H9 (cell line): ENCODE data around the gene TRIP6. TPM values are rescaled to one million over a fixed set of nuclear protein-coding genes. Genes with fewer than 3 reads are reported as not detected.

Experiments
- DNase-seq: peaks from one replicate; pipeline ENCODE4 v3.0.0-alpha.2; 2017
- H2AFZ ChIP-seq: one replicate; pipeline ENCODE4 v1.6.1; 2013; ENCODE audit warnings: mild to moderate bottlenecking, low read length, control low read depth, moderate library complexity
- H2AK5ac ChIP-seq: 2 replicates; pipeline ENCODE4 v1.6.1; 2013; ENCODE audit warnings: low read length, control low read depth, mixed read lengths; ENCODE audit not compliant: insufficient read length
- H2BK120ac ChIP-seq: one replicate; pipeline ENCODE4 v1.6.1; 2013; ENCODE audit warnings: low read depth, mild to moderate bottlenecking, low read length, control low read depth, inconsistent platforms; ENCODE audit not compliant: poor library complexity, severe bottlenecking
- H2BK12ac ChIP-seq: 2 replicates; pipeline ENCODE4 v1.6.1; 2013; ENCODE audit warnings: low read length, control low read depth, mixed read lengths, low read depth; ENCODE audit not compliant: insufficient read length
- H2BK15ac ChIP-seq: 2 replicates; pipeline ENCODE4 v1.6.1; 2013; ENCODE audit warnings: low read depth, low read length, control low read depth
- H2BK20ac ChIP-seq: one replicate; pipeline ENCODE4 v1.6.1; 2013; ENCODE audit warnings: low read depth, mild to moderate bottlenecking, low read length, control low read depth, inconsistent platforms; ENCODE audit not compliant: poor library complexity, severe bottlenecking
- H2BK5ac ChIP-seq: 2 replicates; pipeline ENCODE4 v1.6.1; 2013; ENCODE audit warnings: low read length, control low read depth, mixed read lengths; ENCODE audit not compliant: insufficient read length
- H3K14ac ChIP-seq: 2 replicates; pipeline ENCODE4 v1.6.1; 2013; ENCODE audit warnings: low read length, control low read depth; ENCODE audit not compliant: insufficient read depth
- H3K18ac ChIP-seq: 2 replicates; pipeline ENCODE4 v1.6.1; 2013; ENCODE audit warnings: low read depth, mild to moderate bottlenecking, mixed read lengths, low read length, control low read depth; ENCODE audit not compliant: insufficient read length
- H3K23ac ChIP-seq: 2 replicates; pipeline ENCODE4 v1.6.1; 2013; ENCODE audit warnings: low read length, control low read depth, mixed read lengths, low read depth; ENCODE audit not compliant: insufficient read length
- H3K23me2 ChIP-seq: 2 replicates; pipeline ENCODE4 v1.6.1; 2013; ENCODE audit warnings: low read depth, mild to moderate bottlenecking, mixed read lengths, low read length, control low read depth; ENCODE audit not compliant: insufficient read length, poor library complexity, severe bottlenecking
- H3K27ac ChIP-seq: 2 replicates; pipeline ENCODE4 v1.5.1; 2013; ENCODE audit warnings: low read length, control low read depth, mixed read lengths, low read depth; ENCODE audit not compliant: insufficient read length
- H3K27me3 ChIP-seq: 2 replicates; pipeline ENCODE4 v1.6.1; 2013; ENCODE audit warnings: low read length, control low read depth, inconsistent platforms; ENCODE audit not compliant: insufficient read depth
- H3K4ac ChIP-seq: 2 replicates; pipeline ENCODE4 v1.6.1; 2013; ENCODE audit warnings: low read depth, mild to moderate bottlenecking, control low read depth, inconsistent platforms, low read length, moderate library complexity
- H3K4me1 ChIP-seq: 2 replicates; pipeline ENCODE4 v1.6.1; 2013; ENCODE audit warnings: low read length, control low read depth, inconsistent platforms; ENCODE audit not compliant: insufficient read depth
- H3K4me2 ChIP-seq: 2 replicates; pipeline ENCODE4 v1.6.1; 2013; ENCODE audit warnings: low read length, control low read depth, mixed read lengths; ENCODE audit not compliant: insufficient read length, insufficient read depth
- H3K56ac ChIP-seq: 2 replicates; pipeline ENCODE4 v1.6.1; 2013; ENCODE audit warnings: low read depth, mild to moderate bottlenecking, mixed read lengths, low read length, control low read depth; ENCODE audit not compliant: insufficient read length
- H3K79me1 ChIP-seq: 2 replicates; pipeline ENCODE4 v1.6.1; 2013; ENCODE audit warnings: low read depth, mild to moderate bottlenecking, moderate library complexity, low read length, control low read depth, inconsistent platforms; ENCODE audit not compliant: insufficient read depth, poor library complexity, severe bottlenecking
- H3K79me2 ChIP-seq: 2 replicates; pipeline ENCODE4 v1.6.1; 2013; ENCODE audit warnings: low read length, control low read depth, inconsistent platforms; ENCODE audit not compliant: insufficient read depth
- H3K9ac ChIP-seq: 2 replicates; pipeline ENCODE4 v1.6.1; 2013; ENCODE audit warnings: low read length, control low read depth, mixed read lengths; ENCODE audit not compliant: insufficient read length; ENCODE audit errors: extremely low read depth
- H3K9me3 ChIP-seq: one replicate; pipeline ENCODE4 v1.6.1; 2013; ENCODE audit warnings: low read depth, low read length, inconsistent platforms; ENCODE audit not compliant: control insufficient read depth
- H3T11ph ChIP-seq: one replicate; pipeline ENCODE4 v1.6.1; 2013; ENCODE audit warnings: mild to moderate bottlenecking, low read length, control low read depth, inconsistent platforms
- H4K20me1 ChIP-seq: one replicate; pipeline ENCODE4 v1.6.1; 2013; ENCODE audit not compliant: control insufficient read depth, insufficient read length, insufficient read depth
- H4K5ac ChIP-seq: 2 replicates; pipeline ENCODE4 v1.6.1; 2013; ENCODE audit warnings: low read depth, mild to moderate bottlenecking, mixed read lengths, low read length, control low read depth; ENCODE audit not compliant: insufficient read length
- H4K8ac ChIP-seq: replicated peaks from 2 replicates; pipeline ENCODE4 v1.6.1; 2013; ENCODE audit warnings: low read length, control low read depth, mixed read lengths, low read depth; ENCODE audit not compliant: insufficient read length
- H4K91ac ChIP-seq: 2 replicates; pipeline ENCODE4 v1.6.1; 2013; ENCODE audit warnings: low read depth, mild to moderate bottlenecking, moderate library complexity, mixed read lengths, low read length, control low read depth; ENCODE audit not compliant: insufficient read length
- H3K27ac Mint-ChIP-seq, 3 experiments: 2 replicates in 2 of 3; 3 replicates in 1 of 3; pipeline ENCODE4 v1.8.0; 2020 to 2021; ENCODE audit warnings: mixed read lengths in 3 of 3, mild to moderate bottlenecking in 1 of 3, moderate library complexity in 1 of 3
- H3K27me3 Mint-ChIP-seq: 2 replicates; pipeline ENCODE4 v1.8.0; 2021; ENCODE audit warnings: low read depth, mild to moderate bottlenecking, moderate library complexity, mixed read lengths
- H3K36me3 Mint-ChIP-seq, 3 experiments: 2 replicates in 2 of 3; 3 replicates in 1 of 3; pipeline ENCODE4 v1.8.0; 2020 to 2021; ENCODE audit warnings: low read depth in 3 of 3, mixed read lengths in 3 of 3; ENCODE audit not compliant: insufficient read depth in 1 of 3
- H3K4me1 Mint-ChIP-seq, 2 experiments: 2 replicates each; pipeline ENCODE4 v1.8.0; 2020; ENCODE audit warnings: mixed read lengths in 2 of 2
- H3K4me3 Mint-ChIP-seq, 2 experiments: 2 replicates in 1 of 2; 3 replicates in 1 of 2; pipeline ENCODE4 v1.8.0; 2020 to 2021; ENCODE audit warnings: mild to moderate bottlenecking in 2 of 2, mixed read lengths in 2 of 2, moderate library complexity in 1 of 2
- H3K9me3 Mint-ChIP-seq, 2 experiments: 2 replicates in 1 of 2; 3 replicates in 1 of 2; pipeline ENCODE4 v1.8.0; 2020; ENCODE audit warnings: mild to moderate bottlenecking in 2 of 2, mixed read lengths in 2 of 2, moderate library complexity in 1 of 2
- CTCF ChIP-seq: fragments of 200-600 bp; sonication (generic); conservative IDR thresholded peaks from 3 replicates; pipeline ENCODE4 v1.8.0; 2021; ENCODE audit warnings: antibody characterized with exemption, mild to moderate bottlenecking
- WGBS: extraction: QIAGEN DNeasy Blood & Tissue Kit; methylation state at CpG from one replicate; pipeline ENCODE4 v1.1.7; 2013; ENCODE audit warnings: missing lambda C conversion rate, low lambda C conversion rate, mixed read lengths; ENCODE audit not compliant: insufficient read length; ENCODE audit errors: extremely low coverage; 5-methylcytosine and 5-hydroxymethylcytosine counted together
- total RNA-seq: library from RNA; stranded (reverse); gene quantifications from 2 replicates; pipeline ENCODE4 v1.2.1, GENCODE V29; 2021

TRIP6 gene
- total RNA-seq, 1 experiment from 2014 or later: 122 TPM

- Histone ChIP-seq H3K79me1 (no peaks in the 10 kb centered on the region), H3K56ac (no peak overlapping the region), H3T11ph (no peak overlapping the region), H2BK20ac (no peak overlapping the region), H2BK120ac (no peak overlapping the region), H2BK15ac (no peak overlapping the region), H4K20me1 (no peaks in the 10 kb centered on the region), H3K27me3 (no peaks in the 10 kb centered on the region), H2BK5ac (no peak overlapping the region), H3K9ac (no peak overlapping the region), H3K14ac (no peak overlapping the region), H3K9me3 (no peaks in the 10 kb centered on the region), H4K91ac (no peak overlapping the region), H3K23me2 (peaks cover 4% of the 10 kb centered on the region), H2AK5ac (no peak overlapping the region), H3K79me2 (no peaks in the 10 kb centered on the region), H2BK12ac (no peak overlapping the region), H3K18ac (no peak overlapping the region), H3K4ac (no peak overlapping the region), H3K27ac (no peak overlapping the region), H3K4me2 (no peak overlapping the region), H4K8ac (no peak overlapping the region), H4K5ac (no peak overlapping the region), H3K4me1 (peaks cover 3% of the 10 kb centered on the region; the same call in 1 of the 2 replicates), H3K23ac (no peak overlapping the region), H2AFZ (no peak overlapping the region)
- H3K9me3 Mint-ChIP-seq: no peaks in the 10 kb centered on the region; a peak in 1 of 5 replicates
- WGBS: no CpG with 5 or more reads among the region's 5 CpGs
- H3K27me3 Mint-ChIP-seq: no peaks in the 10 kb centered on the region; the same call in 1 of the 2 replicates
- H3K4me3 Mint-ChIP-seq: no peak overlapping the region
- peaks cover 6 to 8% (median 6%) of the 10 kb centered on the region in 3 experiments; a peak in 6 of 7 replicates for H3K36me3 Mint-ChIP-seq
- peaks cover 23 to 29% of the 10 kb centered on the region in 2 experiments for H3K4me1 Mint-ChIP-seq
- DNase-seq: no peak
- no peak for TF ChIP-seq CTCF
- no peak overlapping the region for H3K27ac Mint-ChIP-seq
These were observed 34.9 kb upstream of the TRIP6 start for GRCh38 chr7:100832281-100832633.
